Measurements from ENCODE around the gene ZNF563.
A peak's percentile ranks its signal among the peaks of the same experiment; 100 is the strongest.
"Not testable (repeated sequence)": the region's sequence is repeated elsewhere in the genome, so short reads cannot be mapped to it uniquely, and the experiment has no call there.

The ZNF563 gene

GRCh38 chr19:12333162-12334159 lies at the start of gene ZNF563:
TSS of gene ZNF563 (minus strand) at chr19:12333633. CDS start at chr19:12333482, 151 bp downstream.
- peak; percentile 95 for DNase-seq (ENCODE audit: low read depth)

- no peak for DNase-seq (ENCODE audit: low read depth)
Observed at GRCh38 chr19:12380444-12380737, 47.0 kb upstream of the ZNF563 start.

GRCh38 chr19:12379732-12380443 lies 46.5 kb upstream of the ZNF563 start:
- DNase-seq (ENCODE audit: low read depth), result no peak

GRCh38 chr19:12374026-12374425 lies 40.6 kb upstream of the ZNF563 start:
- DNase-seq (ENCODE audit: low read depth), result no peak

GRCh38 chr19:12365236-12366162 lies 32.1 kb upstream of the ZNF563 start, which contains the start of gene ZNF442:
TSS of gene ZNF442 (minus strand) at chr19:12365683. CDS start at chr19:12363631, 2,052 bp downstream.
- peak; percentile 69 for DNase-seq (ENCODE audit: low read depth)

GRCh38 chr19:12364391-12365235 lies 31.2 kb upstream of the ZNF563 start:
- no peak for DNase-seq (ENCODE audit: low read depth)

- DNase-seq (ENCODE audit: low read depth), result not testable (repeated sequence)
Observed at GRCh38 chr19:12362236-12362635, 28.8 kb upstream of the ZNF563 start.

GRCh38 chr19:12353375-12353774 lies 19.9 kb upstream of the ZNF563 start:
- no peak for DNase-seq (ENCODE audit: low read depth)

GRCh38 chr19:12350890-12351197 lies 17.4 kb upstream of the ZNF563 start:
- DNase-seq (ENCODE audit: low read depth), result no peak

GRCh38 chr19:12350185-12350889 lies 16.9 kb upstream of the ZNF563 start:
- DNase-seq (ENCODE audit: low read depth), result no peak

GRCh38 chr19:12346896-12347295 lies 13.5 kb upstream of the ZNF563 start:
- no peak for DNase-seq (ENCODE audit: low read depth)

GRCh38 chr19:12345197-12345596 lies 11.8 kb upstream of the ZNF563 start:
- no peak for DNase-seq (ENCODE audit: low read depth)

- DNase-seq (ENCODE audit: low read depth), result peak; percentile 62
Observed at GRCh38 chr19:12331211-12331941, 2.1 kb downstream of the ZNF563 start.

- DNase-seq (ENCODE audit: low read depth), result no peak
Observed at GRCh38 chr19:12330340-12330739, 3.1 kb downstream of the ZNF563 start.

GRCh38 chr19:12325690-12326089 lies 7.7 kb downstream of the ZNF563 start:
- no peak for DNase-seq (ENCODE audit: low read depth)

- no peak for DNase-seq (ENCODE audit: low read depth)
Observed at GRCh38 chr19:12318782-12319413, 14.5 kb downstream of the ZNF563 start.

GRCh38 chr19:12314553-12314952 lies 18.9 kb downstream of the ZNF563 start:
- DNase-seq (ENCODE audit: low read depth), result no peak

GRCh38 chr19:12308891-12309290 lies 24.5 kb downstream of the ZNF563 start:
- not testable (repeated sequence) for DNase-seq (ENCODE audit: low read depth)

- DNase-seq (ENCODE audit: low read depth), result no peak
Observed at GRCh38 chr19:12295191-12295590, 38.2 kb downstream of the ZNF563 start.
